ENCODE measurements around the gene FLNB. TPM values are rescaled to one million over a fixed set of nuclear protein-coding genes. Genes with fewer than 3 reads are reported as not detected.

The FLNB gene
- total and polyA plus RNA-seq, 2 of the 8 experiments (the other 6 are each of a cell fraction or from before 2014, with no cell fraction given), result 72.3 to 118 TPM

DNA sequence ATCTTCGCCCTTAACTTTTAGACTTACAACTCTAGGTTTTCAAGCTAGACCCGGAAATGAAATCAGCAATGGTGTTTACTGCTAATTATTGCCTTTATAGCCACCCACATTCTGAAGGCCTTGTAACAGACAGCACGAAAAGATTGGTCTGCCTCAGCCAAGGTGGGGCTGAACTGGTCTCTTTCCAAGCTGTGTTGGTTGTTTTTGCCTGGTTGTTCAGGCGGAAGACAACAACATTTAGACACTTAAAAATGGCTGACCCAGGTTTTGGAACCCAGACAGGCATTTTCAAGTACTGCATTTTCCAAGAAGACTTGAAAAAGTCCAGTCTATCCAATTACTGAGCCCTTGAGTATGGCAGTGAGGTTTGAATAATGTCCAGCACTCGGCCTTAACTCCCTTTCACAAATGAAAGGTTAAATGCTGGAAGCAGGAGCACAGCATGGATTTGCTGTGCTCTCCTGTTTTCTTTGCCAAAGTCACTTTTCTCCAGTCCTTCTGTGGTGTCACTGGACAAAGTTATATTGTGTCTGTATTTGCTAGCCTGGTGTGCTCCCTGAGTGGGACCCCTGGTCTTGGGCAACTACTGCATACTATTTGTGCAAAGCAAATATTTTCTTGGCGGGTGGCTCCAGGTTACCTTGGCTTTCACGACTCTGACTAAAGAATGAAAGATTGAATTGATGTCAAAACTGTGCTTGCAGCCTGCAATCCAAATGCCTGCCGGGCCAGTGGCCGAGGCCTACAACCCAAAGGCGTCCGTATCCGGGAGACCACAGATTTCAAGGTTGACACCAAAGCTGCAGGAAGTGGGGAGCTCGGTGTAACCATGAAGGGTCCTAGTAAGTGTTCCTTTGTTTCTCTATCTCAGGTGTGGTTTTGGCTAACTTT, 93.5 kb downstream of the FLNB start:
- peaks cover 0 to 2% of the 10 kb centered on the region in 2 experiments for H4K20me1 ChIP-seq (replicated peaks in 1 of 2; ENCODE audit: control insufficient read depth in 1 of 2, insufficient read depth in 2 of 2, low read length in 2 of 2)

More for the DNA sequence above, 93.5 kb downstream of the FLNB start:
- Histone ChIP-seq H3K4me1 (replicated peaks in 1 of 4; ENCODE audit: control insufficient read depth in 3 of 4, insufficient read depth in 4 of 4, low read length in 3 of 4) (no peaks in the 10 kb centered on the region), H2BK20ac (ENCODE audit: low read length) (no peak overlapping the region), H3K36me3 (ENCODE audit: control insufficient read depth in 2 of 4, insufficient read depth in 4 of 4, low read length in 3 of 4) (peaks cover 20 to 68% (median 51%) of the 10 kb centered on the region in 4 experiments), H4K91ac (replicated peaks; ENCODE audit: insufficient read length, low read length) (no peak overlapping the region), H2AK5ac (ENCODE audit: low read depth, low read length) (no peak overlapping the region), H3K27me3 (replicated peaks in 1 of 4; ENCODE audit: control insufficient read depth in 3 of 4, extremely low read depth in 1 of 4, insufficient read depth in 3 of 4, low read length in 3 of 4) (no peaks in the 10 kb centered on the region), H3K9me3 (ENCODE audit: insufficient read depth in 2 of 2, low read depth in 1 of 2, low read length in 1 of 2) (no peaks in the 10 kb centered on the region), H3K9ac (replicated peaks in 1 of 4; ENCODE audit: extremely low read depth in 1 of 4, low read depth in 3 of 4, low read length in 3 of 4) (no peak overlapping the region), H3K56ac (replicated peaks; ENCODE audit: insufficient read length, low read depth, low read length) (no peak overlapping the region), H2BK12ac (ENCODE audit: low read depth, low read length) (no peak overlapping the region), H3K23me2 (ENCODE audit: low read depth, low read length) (no peaks in the 10 kb centered on the region), H2BK120ac (replicated peaks; ENCODE audit: low read depth, low read length) (no peak overlapping the region), H2AFZ (ENCODE audit: low read length) (no peak overlapping the region), H2BK5ac (ENCODE audit: low read depth, low read length) (no peak overlapping the region), H3K23ac (ENCODE audit: insufficient read length) (no peak overlapping the region), H4K8ac (ENCODE audit: extremely low read depth, insufficient read depth, low read length) (no peak overlapping the region), H3K79me1 (ENCODE audit: low read depth, low read length) (peaks cover 2% of the 10 kb centered on the region; the same call in 1 of the 2 replicates), H3K14ac (ENCODE audit: insufficient read length) (no peak overlapping the region), H4K5ac (ENCODE audit: insufficient read length, low read depth, low read length) (no peak overlapping the region), H3K79me2 (ENCODE audit: control insufficient read depth in 1 of 2, insufficient read depth in 2 of 2, low read length in 2 of 2) (no peaks in the 10 kb centered on the region), H3K4ac (replicated peaks; ENCODE audit: insufficient read length, low read depth, low read length) (no peak overlapping the region), H3K4me3 (ENCODE audit: extremely low read depth in 1 of 4, insufficient read depth in 2 of 4, low read depth in 3 of 4, low read length in 4 of 4) (no peak overlapping the region), H2BK15ac (ENCODE audit: low read length) (no peak overlapping the region), H3K18ac (ENCODE audit: extremely low read depth, low read length) (no peak overlapping the region), H3K27ac (ENCODE audit: low read depth, low read length) (no peak overlapping the region), H3K4me2 (ENCODE audit: insufficient read depth in 1 of 2, low read depth in 2 of 2, low read length in 2 of 2) (no peak overlapping the region)
- TF ChIP-seq, protein P1, sequence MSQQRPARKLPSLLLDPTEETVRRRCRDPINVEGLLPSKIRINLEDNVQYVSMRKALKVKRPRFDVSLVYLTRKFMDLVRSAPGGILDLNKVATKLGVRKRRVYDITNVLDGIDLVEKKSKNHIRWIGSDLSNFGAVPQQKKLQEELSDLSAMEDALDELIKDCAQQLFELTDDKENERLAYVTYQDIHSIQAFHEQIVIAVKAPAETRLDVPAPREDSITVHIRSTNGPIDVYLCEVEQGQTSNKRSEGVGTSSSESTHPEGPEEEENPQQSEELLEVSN (IDR thresholded peaks at IDR 0.05), result no peak
- TF ChIP-seq TBP (IDR thresholded peaks at IDR 0.05; ENCODE audit: low read depth, low read length) (no peak), EGR1 (IDR thresholded peaks at IDR 0.05; ENCODE audit: borderline replicate concordance, low read depth, low read length) (no peak), ZNF274 (IDR thresholded peaks at IDR 0.05; ENCODE audit: borderline replicate concordance, extremely low read depth, low read length) (no peak), SP2 (IDR thresholded peaks at IDR 0.05; ENCODE audit: low read length) (no peak), SUZ12 (IDR thresholded peaks at IDR 0.05; ENCODE audit: low read length) (no peak)
- TF ChIP-seq, protein P2, sequence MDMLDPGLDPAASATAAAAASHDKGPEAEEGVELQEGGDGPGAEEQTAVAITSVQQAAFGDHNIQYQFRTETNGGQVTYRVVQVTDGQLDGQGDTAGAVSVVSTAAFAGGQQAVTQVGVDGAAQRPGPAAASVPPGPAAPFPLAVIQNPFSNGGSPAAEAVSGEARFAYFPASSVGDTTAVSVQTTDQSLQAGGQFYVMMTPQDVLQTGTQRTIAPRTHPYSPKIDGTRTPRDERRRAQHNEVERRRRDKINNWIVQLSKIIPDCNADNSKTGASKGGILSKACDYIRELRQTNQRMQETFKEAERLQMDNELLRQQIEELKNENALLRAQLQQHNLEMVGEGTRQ (IDR thresholded peaks at IDR 0.05; ENCODE audit: low read length), result no peak
- no peak for FAIRE-seq
- CTCF ChIA-PET (ENCODE audit: partially characterized antibody), result interaction anchor here (1.3 to 1.9 kb wide), 4 partner anchors 10 to 94 kb away, joined by 4 to 8 read pairs (median 5); no protein-coding TSS in a partner anchor
- WGBS, 2 experiments (ENCODE audit: extremely low coverage in 1 of 2, insufficient coverage in 1 of 2, insufficient read length in 1 of 2, insufficient replicate concordance in 2 of 2, low coverage in 1 of 2, low lambda C conversion rate in 2 of 2, missing lambda C conversion rate in 1 of 2), result 92% methylated on average over 13 of the region's 13 CpGs; no CpG with 5 or more reads in 1 of the 2 experiments
- POLR2A ChIA-PET (ENCODE audit: partially characterized antibody), result no interaction called here
- no peak for DNase-seq (ENCODE audit: low read depth in 1 of 2, low spot score in 2 of 2)
